Activated CD4-positive, alpha-beta T cell treated with anti-CD3 and anti-CD28 coated beads, Interleukin-2, amount 10 ng/mL, durations not matched to agents 7 days and 5 days (primary cell): ENCODE measurements around the gene NDUFB7. TPM values are rescaled to one million over a fixed set of nuclear protein-coding genes. Genes with fewer than 3 reads are reported as not detected.
"Not testable (repeated sequence)": the region's sequence is repeated elsewhere in the genome, so short reads cannot be mapped to it uniquely, and the experiment has no call there.

Source experiments
- CTCF ChIA-PET: fragments of 350-600 bp; sonication (Branson Sonifier 250); formaldehyde crosslinking; loops from one replicate; lab custom pipeline; 2021; ENCODE audit warnings: antibody characterized with exemption; lab: Charles Lee
- POLR2A ChIA-PET: fragments of 350-600 bp; sonication (Branson Sonifier 250); formaldehyde crosslinking; loops from one replicate; lab custom pipeline; 2021; ENCODE audit warnings: antibody characterized with exemption; lab: Charles Lee
- DNase-seq: peaks from one replicate; pipeline ENCODE4 v3.0.0-alpha.2; 2020
- H3K27ac Mint-ChIP-seq: one replicate; pipeline ENCODE4 v1.8.0; 2021; ENCODE audit warnings: mild to moderate bottlenecking, moderate library complexity, mixed read lengths
- H3K27me3 Mint-ChIP-seq: one replicate; pipeline ENCODE4 v1.8.0; 2021; ENCODE audit warnings: mixed read lengths
- H3K36me3 Mint-ChIP-seq: one replicate; pipeline ENCODE4 v1.8.0; 2021; ENCODE audit warnings: low read depth, mixed read lengths
- H3K4me1 Mint-ChIP-seq: one replicate; pipeline ENCODE4 v1.8.0; 2021; ENCODE audit warnings: mixed read lengths
- H3K4me3 Mint-ChIP-seq: one replicate; pipeline ENCODE4 v1.8.0; 2021; ENCODE audit warnings: mild to moderate bottlenecking, moderate library complexity, mixed read lengths
- H3K9me3 Mint-ChIP-seq: one replicate; pipeline ENCODE4 v1.8.0; 2021; ENCODE audit warnings: mixed read lengths
- total RNA-seq, 2 experiments: library from RNA; stranded (reverse); gene quantifications; one replicate each; pipeline ENCODE4 v1.2.3, GENCODE V29; 2021

NDUFB7 gene
- total RNA-seq, 2 experiments from 2014 or later = 121 to 123 TPM

GRCh38 chr19:14565765-14566711 lies 5.8 kb downstream of the NDUFB7 start:
- Mint-ChIP-seq H3K4me3 (no peak overlapping the region), H3K4me1 (peaks cover 37% of the 10 kb centered on the region), H3K27ac (no peak overlapping the region), H3K27me3 (no peaks in the 10 kb centered on the region), H3K9me3 (no peaks in the 10 kb centered on the region), H3K36me3 (peaks cover 27% of the 10 kb centered on the region)
- no peak for DNase-seq
- ChIA-PET CTCF (no interaction called here), POLR2A (no interaction called here)

GRCh38 chr19:14565298-14565679 lies 6.6 kb downstream of the NDUFB7 start:
- peaks cover 27% of the 10 kb centered on the region for H3K36me3 Mint-ChIP-seq

GRCh38 chr19:14564652-14565297 lies 7.1 kb downstream of the NDUFB7 start:
- H3K4me3 Mint-ChIP-seq, H3K27me3 Mint-ChIP-seq, POLR2A ChIA-PET, DNase-seq, H3K9me3 Mint-ChIP-seq: not testable (repeated sequence)
- CTCF ChIA-PET = interaction anchor here (0.6 to 0.9 kb wide), 2 partner anchors 8 to 31 kb away, joined by 4 to 6 read pairs; no protein-coding TSS in a partner anchor
- Mint-ChIP-seq H3K27ac (peak overlapping the region; percentile 25), H3K4me1 (peaks cover 29% of the 10 kb centered on the region), H3K36me3 (peaks cover 27% of the 10 kb centered on the region)

More at GRCh38 chr19:14565298-14565679, 6.6 kb downstream of the NDUFB7 start:
- no peak for DNase-seq
- Mint-ChIP-seq H3K27me3 (no peaks in the 10 kb centered on the region), H3K4me1 (peaks cover 30% of the 10 kb centered on the region), H3K9me3 (no peaks in the 10 kb centered on the region), H3K27ac (no peak overlapping the region), H3K4me3 (no peak overlapping the region)
- POLR2A ChIA-PET = no interaction called here
- CTCF ChIA-PET = interaction anchor here (0.9 kb wide), 1 partner anchor 9 kb away, joined by 6 read pairs; no protein-coding TSS in a partner anchor

GRCh38 chr19:14563989-14564651 lies 7.7 kb downstream of the NDUFB7 start:
- no peaks in the 10 kb centered on the region for H3K9me3 Mint-ChIP-seq
- H3K4me3 Mint-ChIP-seq = no peak overlapping the region
- ChIA-PET POLR2A (no interaction called here), CTCF (interaction anchor here (0.9 to 1.1 kb wide), 2 partner anchors 7 to 11 kb away, joined by 3 to 6 read pairs; no protein-coding TSS in a partner anchor)
- peak overlapping the region; percentile 83 for H3K27ac Mint-ChIP-seq
- peaks cover 23% of the 10 kb centered on the region for H3K4me1 Mint-ChIP-seq
- no peaks in the 10 kb centered on the region for H3K27me3 Mint-ChIP-seq
- DNase-seq = peak; percentile 62
- H3K36me3 Mint-ChIP-seq = peaks cover 27% of the 10 kb centered on the region

- POLR2A ChIA-PET = no interaction called here
- no peaks in the 10 kb centered on the region for H3K9me3 Mint-ChIP-seq
- peak overlapping the region; percentile 83 for H3K27ac Mint-ChIP-seq
- no peak overlapping the region for H3K4me3 Mint-ChIP-seq
- peaks cover 22% of the 10 kb centered on the region for H3K4me1 Mint-ChIP-seq
- CTCF ChIA-PET = interaction anchor here (1.1 to 2.3 kb wide), 2 partner anchors 8 to 10 kb away, joined by 3 to 8 read pairs; partner anchors contain the start of gene NDUFB7
- peaks cover 27% of the 10 kb centered on the region for H3K36me3 Mint-ChIP-seq
- no peaks in the 10 kb centered on the region for H3K27me3 Mint-ChIP-seq
- no peak for DNase-seq
Observed at GRCh38 chr19:14563590-14563926, 8.3 kb downstream of the NDUFB7 start.

GRCh38 chr19:14562660-14563589 lies 8.9 kb downstream of the NDUFB7 start:
- H3K36me3 Mint-ChIP-seq = peaks cover 27% of the 10 kb centered on the region
- DNase-seq = no peak
- peaks cover 21% of the 10 kb centered on the region for H3K4me1 Mint-ChIP-seq
- H3K27me3 Mint-ChIP-seq = no peaks in the 10 kb centered on the region
- H3K9me3 Mint-ChIP-seq = no peaks in the 10 kb centered on the region
- no peak overlapping the region for H3K4me3 Mint-ChIP-seq
- no peak overlapping the region for H3K27ac Mint-ChIP-seq
- ChIA-PET CTCF (interaction anchor here (1.1 to 2.3 kb wide), 2 partner anchors 9 to 10 kb away, joined by 3 to 8 read pairs; partner anchors contain the start of gene NDUFB7), POLR2A (no interaction called here)

- POLR2A ChIA-PET = no interaction called here
- H3K9me3 Mint-ChIP-seq = no peaks in the 10 kb centered on the region
- H3K4me1 Mint-ChIP-seq = peaks cover 12% of the 10 kb centered on the region
- no peak overlapping the region for H3K4me3 Mint-ChIP-seq
- no peaks in the 10 kb centered on the region for H3K27me3 Mint-ChIP-seq
- H3K27ac Mint-ChIP-seq = no peak overlapping the region
- peaks cover 20% of the 10 kb centered on the region for H3K36me3 Mint-ChIP-seq
- no peak for DNase-seq
- CTCF ChIA-PET = interaction anchor here (0.5 to 2.3 kb wide), 3 partner anchors 10 to 1284 kb away, joined by 3 to 8 read pairs (median 3); partner anchors contain the start of gene NDUFB7
Observed at GRCh38 chr19:14561847-14562351, 10.0 kb downstream of the NDUFB7 start.

- peaks cover 20% of the 10 kb centered on the region for H3K36me3 Mint-ChIP-seq
- CTCF ChIA-PET = interaction anchor here (0.5 to 2.3 kb wide), 3 partner anchors 11 to 1283 kb away, joined by 3 to 8 read pairs (median 3); partner anchors contain the start of gene NDUFB7
- POLR2A ChIA-PET = no interaction called here
- no peak overlapping the region for H3K4me3 Mint-ChIP-seq
- no peak for DNase-seq
- H3K4me1 Mint-ChIP-seq = peaks cover 18% of the 10 kb centered on the region
- H3K27ac Mint-ChIP-seq = no peak overlapping the region
- no peaks in the 10 kb centered on the region for H3K9me3 Mint-ChIP-seq
- no peaks in the 10 kb centered on the region for H3K27me3 Mint-ChIP-seq
Observed at GRCh38 chr19:14561249-14561648, 10.6 kb downstream of the NDUFB7 start.

- no peak overlapping the region for H3K4me3 Mint-ChIP-seq
- H3K36me3 Mint-ChIP-seq = peaks cover 18% of the 10 kb centered on the region
- H3K27me3 Mint-ChIP-seq = no peaks in the 10 kb centered on the region
- H3K9me3 Mint-ChIP-seq = no peaks in the 10 kb centered on the region
- no peak for DNase-seq
- ChIA-PET CTCF (no interaction called here), POLR2A (no interaction called here)
- H3K27ac Mint-ChIP-seq = no peak overlapping the region
- peaks cover 21% of the 10 kb centered on the region for H3K4me1 Mint-ChIP-seq
Observed at GRCh38 chr19:14560776-14561108, 11.1 kb downstream of the NDUFB7 start.

GRCh38 chr19:14559916-14560775 lies 11.7 kb downstream of the NDUFB7 start:
- ChIA-PET CTCF (interaction anchor here (1.5 kb wide), 1 partner anchor 11 kb away, joined by 3 read pairs; the partner anchor contains the start of gene NDUFB7), POLR2A (interaction anchor here (0.6 kb wide), 1 partner anchor 12 kb away, joined by 3 read pairs; no protein-coding TSS in a partner anchor)
- no peak for DNase-seq
- Mint-ChIP-seq H3K4me3 (no peak overlapping the region), H3K27ac (no peak overlapping the region), H3K36me3 (peaks cover 14% of the 10 kb centered on the region), H3K9me3 (no peaks in the 10 kb centered on the region), H3K4me1 (peaks cover 22% of the 10 kb centered on the region), H3K27me3 (no peaks in the 10 kb centered on the region)
